H1 (cell line): ENCODE data around the gene SLC6A8.

Source experiments
- CTCF ChIP-seq, 3 experiments: IDR thresholded peaks; 1 replicate in 2 of 3; 2 replicates in 1 of 3; pipeline versions ENCODE4 v1.5.1 to v1.6.1; 2011; ENCODE audit warnings: low read length in 3 of 3, mild to moderate bottlenecking in 3 of 3, inconsistent platforms in 2 of 3, low read depth in 1 of 3, moderate library complexity in 1 of 3; ENCODE audit not compliant: insufficient read depth in 1 of 3; ENCODE audit errors: control extremely low read depth in 1 of 3
- EP300 ChIP-seq, 2 experiments: IDR thresholded peaks; 1 replicate in 1 of 2; 2 replicates in 1 of 2; pipeline ENCODE4 v1.6.1; 2011 to 2012; ENCODE audit warnings: low read depth in 2 of 2, low read length in 2 of 2, mild to moderate bottlenecking in 2 of 2, borderline replicate concordance in 1 of 2, inconsistent platforms in 1 of 2, moderate library complexity in 1 of 2
- EZH2 ChIP-seq: fragments of 200-600 bp; sonication (generic); IDR thresholded peaks from 2 replicates; pipeline ENCODE4 v1.7.1; 2012; ENCODE audit warnings: low read depth, mild to moderate bottlenecking, moderate library complexity, low read length, inconsistent platforms; ENCODE audit not compliant: severe bottlenecking
- HDAC2 ChIP-seq, 2 experiments: fragments of 300-600 bp in 1 of 2; sonication (generic) in 1 of 2; IDR thresholded peaks; 2 replicates each; pipeline ENCODE4 v1.6.1; 2011 to 2012; ENCODE audit warnings: low read depth in 2 of 2, low read length in 2 of 2, mild to moderate bottlenecking in 2 of 2, moderate library complexity in 2 of 2, borderline replicate concordance in 1 of 2, inconsistent platforms in 1 of 2
- PHF8 ChIP-seq: fragments of 200-600 bp; sonication (generic); conservative IDR thresholded peaks from 2 replicates; pipeline ENCODE4 v1.7.1; 2012; ENCODE audit warnings: low read depth, mild to moderate bottlenecking, inconsistent platforms, low read length, moderate library complexity
- POLR2A ChIP-seq, 2 experiments: IDR thresholded peaks; 1 replicate in 1 of 2; 2 replicates in 1 of 2; pipeline ENCODE4 v1.6.1; 2011; ENCODE audit warnings: low read depth in 2 of 2, low read length in 2 of 2, mild to moderate bottlenecking in 2 of 2; ENCODE audit errors: control extremely low read depth in 1 of 2
- RAD21 ChIP-seq, 2 experiments: IDR thresholded peaks in 1 of 2; conservative IDR thresholded peaks in 1 of 2; 2 replicates each; pipeline ENCODE4 v1.6.1; 2011; ENCODE audit warnings: low read depth in 2 of 2, low read length in 2 of 2, improper control_type of control experiment in 1 of 2, inconsistent platforms in 1 of 2, mild to moderate bottlenecking in 1 of 2, moderate library complexity in 1 of 2
- RXRA ChIP-seq: IDR thresholded peaks from 2 replicates; pipeline ENCODE4 v1.6.1; 2011; ENCODE audit warnings: low read depth, mild to moderate bottlenecking, low read length, moderate library complexity; ENCODE audit not compliant: insufficient read depth
- SP4 ChIP-seq: IDR thresholded peaks from 2 replicates; pipeline ENCODE4 v1.6.1; 2012; ENCODE audit warnings: low read length, inconsistent platforms
- TAF1 ChIP-seq: IDR thresholded peaks from 2 replicates; pipeline ENCODE4 v1.6.1; 2011; ENCODE audit warnings: mild to moderate bottlenecking, low read depth, low read length
- TBP ChIP-seq: IDR thresholded peaks from 2 replicates; pipeline ENCODE4 v1.6.1; 2011; ENCODE audit warnings: low read depth, low read length, improper control_type of control experiment
- TCF12 ChIP-seq: IDR thresholded peaks from 2 replicates; pipeline ENCODE4 v1.6.1; 2011; ENCODE audit warnings: low read depth, mild to moderate bottlenecking, low read length
- YY1 ChIP-seq: IDR thresholded peaks from 2 replicates; pipeline ENCODE4 v1.6.1; 2011; ENCODE audit warnings: low read depth, mild to moderate bottlenecking, low read length

- TF ChIP-seq SP4, result no peak
- no peak for TF ChIP-seq POLR2A (IDR thresholded peaks at IDR 0.05; ENCODE audit: control extremely low read depth in 1 of 2, low read depth in 2 of 2, low read length in 2 of 2)
- TF ChIP-seq CTCF (IDR thresholded peaks at IDR 0.05; ENCODE audit: control extremely low read depth in 1 of 3, insufficient read depth in 1 of 3, low read depth in 1 of 3, low read length in 3 of 3), result no peak
- TF ChIP-seq TAF1, result no peak
- TF ChIP-seq YY1, result no peak
- TF ChIP-seq EZH2, result no peak
- no peak for TF ChIP-seq TBP
- TF ChIP-seq TCF12, result no peak
- no peak for TF ChIP-seq RXRA
- no peak for TF ChIP-seq EP300 (IDR thresholded peaks at IDR 0.05; ENCODE audit: borderline replicate concordance in 1 of 2, low read depth in 2 of 2, low read length in 2 of 2)
- no peak for TF ChIP-seq HDAC2 (IDR thresholded peaks at IDR 0.05; ENCODE audit: borderline replicate concordance in 1 of 2, low read depth in 2 of 2, low read length in 2 of 2)
- TF ChIP-seq PHF8, result no peak
- no peak for TF ChIP-seq RAD21 (IDR thresholded peaks at IDR 0.05 in 1 of 2, conservative IDR thresholded peaks at IDR 0.05 in 1 of 2; ENCODE audit: low read depth in 2 of 2, low read length in 2 of 2)
Measured at GRCh38 chrX:153638041-153638371, 49.7 kb upstream of the SLC6A8 start.
